T-helper 22 cell (primary cell): Measurements from ENCODE around the gene INPP5A.
"Not testable (repeated sequence)": the region's sequence is repeated elsewhere in the genome, so short reads cannot be mapped to it uniquely, and the experiment has no call there.

Experiments
- DNase-seq: peaks from one replicate; pipeline ENCODE4 v3.0.0-alpha.2; 2020; ENCODE audit warnings: low read depth

INPP5A gene

GRCh38 chr10:132503581-132504421, 33.8 kb upstream of the INPP5A start:
- no peak for DNase-seq

GRCh38 chr10:132504501-132505272, 32.9 kb upstream of the INPP5A start:
- DNase-seq: no peak

- DNase-seq: not testable (repeated sequence)
Measured at GRCh38 chr10:132505546-132505945, 32.0 kb upstream of the INPP5A start.

- DNase-seq: no peak
Measured at GRCh38 chr10:132506711-132507408, 30.7 kb upstream of the INPP5A start.

- no peak for DNase-seq
Measured at GRCh38 chr10:132507409-132507955, 30.1 kb upstream of the INPP5A start.

- no peak for DNase-seq
Measured at GRCh38 chr10:132507956-132508490, 29.6 kb upstream of the INPP5A start.

- DNase-seq: no peak
Measured at GRCh38 chr10:132508581-132509443, 28.8 kb upstream of the INPP5A start.

GRCh38 chr10:132509506-132510173, 27.9 kb upstream of the INPP5A start:
- no peak for DNase-seq

- DNase-seq: no peak
Measured at GRCh38 chr10:132510174-132510611, 27.4 kb upstream of the INPP5A start.

GRCh38 chr10:132511121-132512051, 26.2 kb upstream of the INPP5A start:
- no peak for DNase-seq

- DNase-seq: no peak
Measured at GRCh38 chr10:132512052-132512442, 25.5 kb upstream of the INPP5A start.

GRCh38 chr10:132512693-132513345, 24.8 kb upstream of the INPP5A start:
- no peak for DNase-seq

- no peak for DNase-seq
Measured at GRCh38 chr10:132514821-132515520, 22.6 kb upstream of the INPP5A start.

- DNase-seq: no peak
Measured at GRCh38 chr10:132515811-132516726, 21.5 kb upstream of the INPP5A start.

GRCh38 chr10:132516771-132517725, 20.5 kb upstream of the INPP5A start:
- no peak for DNase-seq
